Measurements from ENCODE around the gene CCDC3.

Gene CCDC3

DNA sequence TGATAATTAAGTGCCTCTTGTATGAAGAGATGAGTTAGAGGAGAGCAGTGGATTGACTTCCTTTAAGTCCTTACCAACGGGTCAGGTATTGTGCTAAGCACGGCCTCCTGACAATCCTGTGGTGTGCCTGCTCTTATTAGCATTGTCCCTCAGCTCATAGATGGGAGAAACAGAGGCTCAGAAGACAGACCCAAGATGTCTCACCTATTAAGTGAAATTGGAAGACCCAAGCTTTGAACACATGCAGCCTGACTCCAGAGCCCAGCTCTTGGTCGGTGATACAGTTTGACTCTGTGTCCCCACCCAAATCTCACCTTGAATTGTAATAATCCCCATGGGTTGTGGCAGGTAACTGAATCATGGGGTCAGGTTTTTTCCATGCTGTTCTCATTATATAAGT lies 53.8 kb downstream of the CCDC3 start:
- TF ChIP-seq, protein P1, sequence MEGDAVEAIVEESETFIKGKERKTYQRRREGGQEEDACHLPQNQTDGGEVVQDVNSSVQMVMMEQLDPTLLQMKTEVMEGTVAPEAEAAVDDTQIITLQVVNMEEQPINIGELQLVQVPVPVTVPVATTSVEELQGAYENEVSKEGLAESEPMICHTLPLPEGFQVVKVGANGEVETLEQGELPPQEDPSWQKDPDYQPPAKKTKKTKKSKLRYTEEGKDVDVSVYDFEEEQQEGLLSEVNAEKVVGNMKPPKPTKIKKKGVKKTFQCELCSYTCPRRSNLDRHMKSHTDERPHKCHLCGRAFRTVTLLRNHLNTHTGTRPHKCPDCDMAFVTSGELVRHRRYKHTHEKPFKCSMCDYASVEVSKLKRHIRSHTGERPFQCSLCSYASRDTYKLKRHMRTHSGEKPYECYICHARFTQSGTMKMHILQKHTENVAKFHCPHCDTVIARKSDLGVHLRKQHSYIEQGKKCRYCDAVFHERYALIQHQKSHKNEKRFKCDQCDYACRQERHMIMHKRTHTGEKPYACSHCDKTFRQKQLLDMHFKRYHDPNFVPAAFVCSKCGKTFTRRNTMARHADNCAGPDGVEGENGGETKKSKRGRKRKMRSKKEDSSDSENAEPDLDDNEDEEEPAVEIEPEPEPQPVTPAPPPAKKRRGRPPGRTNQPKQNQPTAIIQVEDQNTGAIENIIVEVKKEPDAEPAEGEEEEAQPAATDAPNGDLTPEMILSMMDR (IDR thresholded peaks at IDR 0.05; ENCODE audit: insufficient read depth, low read length, poor library complexity, severe bottlenecking), result no peak
- TF ChIP-seq EZH2phosphoT487 (conservative IDR thresholded peaks at IDR 0.05; ENCODE audit: low read length), result no peak
- H3K9me2 ChIP-seq (replicated peaks; ENCODE audit: insufficient read depth, low read length), result no peaks in the 10 kb centered on the region

DNA sequence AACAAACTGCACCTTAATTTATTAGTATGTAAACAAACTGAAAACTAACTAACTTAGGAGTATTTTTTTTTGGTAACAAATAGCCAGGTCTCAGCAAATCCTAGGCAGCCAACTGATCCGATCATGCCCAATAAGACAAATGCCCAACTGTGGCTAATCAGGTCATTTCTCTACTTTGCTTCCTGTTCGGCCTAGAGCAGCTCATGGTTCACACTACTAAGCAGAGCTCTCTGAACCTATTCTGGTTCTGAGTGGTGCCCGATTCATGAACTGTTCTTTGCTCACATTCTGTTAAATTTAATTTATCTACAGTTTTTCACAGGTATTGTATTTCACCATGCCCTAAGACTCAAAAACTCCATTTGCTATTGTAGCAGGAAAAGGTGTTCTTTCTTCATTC lies 55.1 kb downstream of the CCDC3 start:
- no peak overlapping the region for H3K4me2 ChIP-seq (ENCODE audit: low read depth, low read length, poor library complexity, severe bottlenecking)
- H3K9me3 ChIP-seq (ENCODE audit: insufficient read depth, low read length), result no peaks in the 10 kb centered on the region
- H3K79me2 ChIP-seq (ENCODE audit: insufficient read depth, low read length), result no peaks in the 10 kb centered on the region
- no peak overlapping the region for H2AFZ ChIP-seq (ENCODE audit: low read depth, low read length, severe bottlenecking)
- H3K27ac ChIP-seq (ENCODE audit: low read depth, low read length), result no peak overlapping the region
- no peaks in the 10 kb centered on the region for H3F3A ChIP-seq (ENCODE audit: insufficient read depth)
- no peaks in the 10 kb centered on the region for H4K20me1 ChIP-seq (ENCODE audit: low read depth, low read length)
- H3K9me2 ChIP-seq (replicated peaks; ENCODE audit: insufficient read depth, low read length), result no peaks in the 10 kb centered on the region
- H3K27me3 ChIP-seq (ENCODE audit: low read length), result no peaks in the 10 kb centered on the region
- H3K36me3 ChIP-seq (ENCODE audit: low read length), result no peaks in the 10 kb centered on the region
- no peak overlapping the region for H3K9ac ChIP-seq (ENCODE audit: low read length)
- TF ChIP-seq, protein P1 (IDR thresholded peaks at IDR 0.05; ENCODE audit: insufficient read depth, low read length, poor library complexity, severe bottlenecking), result no peak
- no peak for TF ChIP-seq EZH2phosphoT487 (conservative IDR thresholded peaks at IDR 0.05; ENCODE audit: low read length)
- no peak overlapping the region for H3K4me3 ChIP-seq (ENCODE audit: insufficient read depth, low read length, poor library complexity, severe bottlenecking)

More for the DNA sequence above, 53.8 kb downstream of the CCDC3 start:
- H3K4me2 ChIP-seq (ENCODE audit: low read depth, low read length, poor library complexity, severe bottlenecking), result no peak overlapping the region
- no peaks in the 10 kb centered on the region for H3K79me2 ChIP-seq (ENCODE audit: insufficient read depth, low read length)
- no peak overlapping the region for H3K9ac ChIP-seq (ENCODE audit: low read length)
- no peaks in the 10 kb centered on the region for H3F3A ChIP-seq (ENCODE audit: insufficient read depth)
- H3K4me3 ChIP-seq (ENCODE audit: insufficient read depth, low read length, poor library complexity, severe bottlenecking), result no peak overlapping the region
- H4K20me1 ChIP-seq (ENCODE audit: low read depth, low read length), result no peaks in the 10 kb centered on the region
- no peak overlapping the region for H2AFZ ChIP-seq (ENCODE audit: low read depth, low read length, severe bottlenecking)
- no peaks in the 10 kb centered on the region for H3K27me3 ChIP-seq (ENCODE audit: low read length)
- H3K9me3 ChIP-seq (ENCODE audit: insufficient read depth, low read length), result no peaks in the 10 kb centered on the region
- no peaks in the 10 kb centered on the region for H3K36me3 ChIP-seq (ENCODE audit: low read length)
- H3K27ac ChIP-seq (ENCODE audit: low read depth, low read length), result no peak overlapping the region

DNA sequence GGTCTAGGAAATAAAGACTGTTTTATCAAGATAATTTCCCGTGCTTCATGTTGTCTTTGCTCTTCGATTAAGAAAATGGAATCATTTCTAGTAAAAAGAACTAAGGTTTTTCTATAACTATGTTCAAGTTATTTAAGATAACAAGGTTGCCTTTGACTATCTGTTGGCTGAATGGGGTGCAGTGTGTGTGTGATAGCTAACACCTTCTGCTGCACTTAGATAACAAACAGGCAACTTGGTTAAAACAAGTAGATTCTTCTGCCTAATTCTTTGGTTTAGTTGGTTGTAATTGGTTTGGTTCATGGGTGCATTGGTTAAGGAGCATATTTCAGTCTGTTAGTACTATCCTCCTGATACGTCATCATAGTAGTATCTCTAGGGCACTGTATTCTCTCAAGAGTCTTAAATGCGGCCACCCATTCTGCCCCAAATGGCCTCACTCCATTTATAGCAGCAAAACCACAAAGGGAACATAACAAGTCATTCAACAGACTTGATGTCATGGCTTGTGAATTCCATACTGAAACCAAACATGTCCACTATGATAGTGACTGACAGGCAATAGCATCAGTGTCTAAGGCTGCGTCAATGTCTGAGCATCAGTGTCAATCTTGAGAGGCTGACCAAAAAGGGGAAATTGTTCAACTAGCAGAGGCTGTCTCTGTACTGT lies 55.7 kb downstream of the CCDC3 start:
- H3K27me3 ChIP-seq (ENCODE audit: low read length), result no peaks in the 10 kb centered on the region
- no peaks in the 10 kb centered on the region for H3K79me2 ChIP-seq (ENCODE audit: insufficient read depth, low read length)
- no peak overlapping the region for H3K4me2 ChIP-seq (ENCODE audit: low read depth, low read length, poor library complexity, severe bottlenecking)

More for the DNA sequence above, 55.7 kb downstream of the CCDC3 start:
- Histone ChIP-seq H3K9me2 (replicated peaks; ENCODE audit: insufficient read depth, low read length) (no peaks in the 10 kb centered on the region), H3K9ac (ENCODE audit: low read length) (no peak overlapping the region), H3K4me3 (ENCODE audit: insufficient read depth, low read length, poor library complexity, severe bottlenecking) (no peak overlapping the region), H3F3A (ENCODE audit: insufficient read depth) (no peaks in the 10 kb centered on the region), H2AFZ (ENCODE audit: low read depth, low read length, severe bottlenecking) (no peak overlapping the region), H4K20me1 (ENCODE audit: low read depth, low read length) (no peaks in the 10 kb centered on the region), H3K9me3 (ENCODE audit: insufficient read depth, low read length) (no peaks in the 10 kb centered on the region), H3K36me3 (ENCODE audit: low read length) (no peaks in the 10 kb centered on the region), H3K27ac (ENCODE audit: low read depth, low read length) (no peak overlapping the region)
- TF ChIP-seq, protein P1 (IDR thresholded peaks at IDR 0.05; ENCODE audit: insufficient read depth, low read length, poor library complexity, severe bottlenecking), result no peak
- no peak for TF ChIP-seq EZH2phosphoT487 (conservative IDR thresholded peaks at IDR 0.05; ENCODE audit: low read length)
